HG02610 (cell line): ENCODE measurements around the gene CD2AP.
"Not testable (repeated sequence)": the region's sequence is repeated elsewhere in the genome, so short reads cannot be mapped to it uniquely, and the experiment has no call there.

ENCODE experiments used
- ATAC-seq: cut with Tn5 transposase; IDR thresholded peaks from one replicate; pipeline ENCODE4 v1.9.1; 2021; ENCODE audit warnings: mild to moderate bottlenecking, moderate library complexity; ENCODE audit not compliant: unreplicated experiment

CD2AP gene

GRCh38 chr6:47456536-47456975 lies 21.0 kb upstream of the CD2AP start:
- ATAC-seq: no peak

GRCh38 chr6:47457370-47457769 lies 20.2 kb upstream of the CD2AP start:
- no peak for ATAC-seq

- no peak for ATAC-seq
Observed at GRCh38 chr6:47464052-47464451, 13.5 kb upstream of the CD2AP start.

- no peak for ATAC-seq
Observed at GRCh38 chr6:47465117-47465516, 12.5 kb upstream of the CD2AP start.

GRCh38 chr6:47471911-47472310 lies 5.7 kb upstream of the CD2AP start:
- ATAC-seq: no peak

- ATAC-seq: no peak
Observed at GRCh38 chr6:47473791-47474346, 3.7 kb upstream of the CD2AP start.

GRCh38 chr6:47475319-47475816 lies 2.2 kb upstream of the CD2AP start:
- ATAC-seq: no peak

- no peak for ATAC-seq
Observed at GRCh38 chr6:47476781-47477496, 650 bp upstream of the CD2AP start.

- ATAC-seq: peak; percentile 34
Observed at GRCh38 chr6:47478233-47479139, 897 bp downstream of the CD2AP start.

GRCh38 chr6:47479140-47479508 lies 1.5 kb downstream of the CD2AP start:
- no peak for ATAC-seq

- ATAC-seq: no peak
Observed at GRCh38 chr6:47479874-47480273, 2.3 kb downstream of the CD2AP start.

- not testable (repeated sequence) for ATAC-seq
Observed at GRCh38 chr6:47481213-47481612, 3.6 kb downstream of the CD2AP start.

GRCh38 chr6:47481806-47482205 lies 4.2 kb downstream of the CD2AP start:
- no peak for ATAC-seq

- ATAC-seq: peak; percentile 39
Observed at GRCh38 chr6:47483516-47483852, 5.9 kb downstream of the CD2AP start.

- ATAC-seq: peak; percentile 55
Observed at GRCh38 chr6:47483853-47484546, 6.4 kb downstream of the CD2AP start.

GRCh38 chr6:47484616-47485015 lies 7.0 kb downstream of the CD2AP start:
- no peak for ATAC-seq

GRCh38 chr6:47485083-47485482 lies 7.5 kb downstream of the CD2AP start:
- ATAC-seq: no peak

- no peak for ATAC-seq
Observed at GRCh38 chr6:47485491-47486135, 8.0 kb downstream of the CD2AP start.

GRCh38 chr6:47489995-47490394 lies 12.4 kb downstream of the CD2AP start:
- no peak for ATAC-seq

GRCh38 chr6:47490676-47491075 lies 13.1 kb downstream of the CD2AP start:
- ATAC-seq: no peak

GRCh38 chr6:47492355-47492754 lies 14.8 kb downstream of the CD2AP start:
- ATAC-seq: no peak
